Retinal pigment epithelial cell (primary cell): Measurements from ENCODE around the gene LTA4H.

Experiments used
- DNase-seq: peaks from one replicate; pipeline ENCODE4 v3.0.0-alpha.2; 2010; ENCODE audit warnings: low read depth
- H3K4me3 ChIP-seq: 2 replicates; pipeline ENCODE4 v1.5.1; 2011; ENCODE audit warnings: mild to moderate bottlenecking, low read length, control low read depth, moderate library complexity
- CTCF ChIP-seq: conservative IDR thresholded peaks from 2 replicates; pipeline ENCODE4 v1.5.1; 2011; ENCODE audit warnings: low read depth, low read length, control low read depth, inconsistent platforms

LTA4H gene

DNA sequence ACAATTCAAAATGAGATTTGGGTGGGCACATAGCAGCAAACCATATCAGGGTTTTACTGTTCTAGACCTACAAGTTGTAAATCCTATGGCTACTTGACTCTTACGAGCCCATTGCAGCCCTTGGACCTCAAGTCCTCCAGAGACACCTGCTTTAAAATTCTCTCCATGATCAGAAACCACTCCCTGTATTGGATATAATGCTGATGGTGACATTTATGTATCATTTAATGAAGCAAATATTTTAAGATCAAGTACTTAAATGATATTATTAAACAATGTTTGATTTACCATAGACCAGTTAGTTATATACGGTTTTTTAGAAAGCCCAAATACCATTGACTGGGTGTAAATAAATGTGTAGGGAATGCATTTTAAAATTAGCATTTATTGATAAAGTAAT lies 68.1 kb downstream of the LTA4H start:
- no peak overlapping the region for H3K4me3 ChIP-seq
- TF ChIP-seq CTCF = no peak
- DNase-seq = no peak

DNA sequence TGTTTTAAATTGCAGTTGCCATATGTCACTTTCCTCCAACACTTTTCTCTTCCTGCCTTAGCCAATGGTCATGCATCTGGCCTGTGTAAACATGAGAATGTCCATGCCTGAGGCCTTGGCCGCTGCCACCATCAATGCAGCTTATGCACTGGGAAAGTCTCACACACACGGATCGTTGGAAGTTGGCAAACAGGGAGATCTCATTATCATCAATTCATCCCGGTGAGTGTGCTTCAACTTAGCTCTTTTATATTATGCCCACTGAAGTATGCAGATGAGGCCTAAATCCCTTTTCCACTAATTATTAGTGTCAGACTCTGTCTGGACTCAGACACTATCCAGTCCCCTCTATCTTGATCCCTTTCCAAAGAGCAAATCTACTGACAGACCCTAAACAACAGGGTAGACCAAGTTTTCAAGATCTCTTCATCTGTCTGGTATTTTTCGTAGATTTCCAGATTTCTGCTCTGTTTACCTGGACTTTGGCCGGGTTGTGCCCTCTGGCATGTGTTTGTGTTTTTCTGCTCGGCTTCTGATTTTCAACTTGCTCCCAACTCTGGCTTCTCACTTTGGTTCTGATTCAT lies 69.0 kb downstream of the LTA4H start:
- no peak for DNase-seq
- no peak for TF ChIP-seq CTCF
- no peak overlapping the region for H3K4me3 ChIP-seq

- DNase-seq = no peak
- no peak overlapping the region for H3K4me3 ChIP-seq
- TF ChIP-seq CTCF = peak; percentile 22
These were observed 72.3 kb downstream of the LTA4H start for GRCh38 chr12:95963096-95963495.

GRCh38 chr12:95962222-95962621 lies 73.2 kb downstream of the LTA4H start:
- TF ChIP-seq CTCF = no peak
- no peak overlapping the region for H3K4me3 ChIP-seq
- no peak for DNase-seq

DNA sequence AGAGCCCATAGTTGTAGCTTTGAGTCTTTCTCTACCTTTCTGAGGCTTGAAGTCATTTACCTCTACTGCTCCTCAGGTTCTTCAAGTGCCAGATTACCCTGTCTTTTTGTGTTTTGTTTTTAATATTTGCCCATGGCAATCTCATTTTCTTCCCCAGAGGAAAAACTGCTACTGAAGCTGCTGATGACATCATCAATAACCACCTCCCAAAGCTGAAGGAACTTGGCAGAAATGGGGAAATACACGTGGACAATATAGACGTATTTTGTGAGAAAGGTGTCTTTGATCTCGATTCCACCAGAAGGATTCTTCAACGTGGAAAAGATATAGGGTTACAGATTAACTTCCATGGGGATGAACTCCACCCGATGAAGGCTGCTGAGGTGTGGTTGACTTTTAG lies 75.1 kb downstream of the LTA4H start:
- no peak for DNase-seq
- TF ChIP-seq CTCF = no peak
- H3K4me3 ChIP-seq = no peak overlapping the region

- no peak overlapping the region for H3K4me3 ChIP-seq
- TF ChIP-seq CTCF = no peak
- DNase-seq = no peak
These were observed 76.3 kb downstream of the LTA4H start for GRCh38 chr12:95959107-95959506.

- no peak for TF ChIP-seq CTCF
- no peak overlapping the region for H3K4me3 ChIP-seq
- no peak for DNase-seq
These were observed 78.7 kb downstream of the LTA4H start for GRCh38 chr12:95956557-95957145.
